ENCODE data around the gene THRB.

DNA sequence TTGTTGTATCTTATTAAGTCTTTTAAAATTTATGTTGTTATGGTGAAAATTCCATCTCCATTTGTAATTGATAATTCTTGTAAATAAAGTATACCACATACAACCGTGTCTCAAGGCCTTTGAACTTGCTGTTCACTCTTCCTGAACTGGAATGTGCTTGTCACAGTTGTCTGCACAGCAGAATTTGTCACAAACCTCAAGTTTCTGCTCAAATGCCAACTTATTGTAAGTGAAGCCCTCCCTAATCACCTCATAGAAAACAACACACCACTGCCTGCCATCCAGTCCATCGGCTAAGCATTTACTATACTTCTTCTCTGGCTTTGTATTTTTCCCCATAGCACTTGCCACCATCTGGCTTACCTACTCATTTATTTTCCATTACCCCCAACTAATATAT lies 192.3 kb downstream of the THRB start:
- TF ChIP-seq POLR2A (IDR thresholded peaks at IDR 0.05), result no peak
- TF ChIP-seq, protein P1, sequence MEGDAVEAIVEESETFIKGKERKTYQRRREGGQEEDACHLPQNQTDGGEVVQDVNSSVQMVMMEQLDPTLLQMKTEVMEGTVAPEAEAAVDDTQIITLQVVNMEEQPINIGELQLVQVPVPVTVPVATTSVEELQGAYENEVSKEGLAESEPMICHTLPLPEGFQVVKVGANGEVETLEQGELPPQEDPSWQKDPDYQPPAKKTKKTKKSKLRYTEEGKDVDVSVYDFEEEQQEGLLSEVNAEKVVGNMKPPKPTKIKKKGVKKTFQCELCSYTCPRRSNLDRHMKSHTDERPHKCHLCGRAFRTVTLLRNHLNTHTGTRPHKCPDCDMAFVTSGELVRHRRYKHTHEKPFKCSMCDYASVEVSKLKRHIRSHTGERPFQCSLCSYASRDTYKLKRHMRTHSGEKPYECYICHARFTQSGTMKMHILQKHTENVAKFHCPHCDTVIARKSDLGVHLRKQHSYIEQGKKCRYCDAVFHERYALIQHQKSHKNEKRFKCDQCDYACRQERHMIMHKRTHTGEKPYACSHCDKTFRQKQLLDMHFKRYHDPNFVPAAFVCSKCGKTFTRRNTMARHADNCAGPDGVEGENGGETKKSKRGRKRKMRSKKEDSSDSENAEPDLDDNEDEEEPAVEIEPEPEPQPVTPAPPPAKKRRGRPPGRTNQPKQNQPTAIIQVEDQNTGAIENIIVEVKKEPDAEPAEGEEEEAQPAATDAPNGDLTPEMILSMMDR (IDR thresholded peaks at IDR 0.05), result no peak

Measured in esophagus squamous epithelium (tissue), 4 donors.